GM18507 (cell line): Measurements from ENCODE around the gene POU2AF2.
"Not testable (repeated sequence)": the region's sequence is repeated elsewhere in the genome, so short reads cannot be mapped to it uniquely, and the experiment has no call there.

Source experiments
- DNase-seq: peaks from one replicate; pipeline ENCODE4 v3.0.0; 2011; ENCODE audit warnings: low read depth; ENCODE audit not compliant: insufficient read length; ENCODE audit errors: extremely low spot score
- FAIRE-seq: peaks from 2 replicates; lab custom pipeline; 2011; peaks lifted over from hg19 to GRCh38; lab: Jason Lieb, UNC

The POU2AF2 gene

GRCh38 chr11:111245425-111245824, at the start of gene POU2AF2:
Gene POU2AF2, plus strand, starts transcription at chr11:111245725. Its CDS starts 129 bp downstream, at chr11:111245854.
- no peak for FAIRE-seq
- DNase-seq = no peak

- DNase-seq (no peak), FAIRE-seq (no peak)
These were observed 45.5 kb upstream of the POU2AF2 start for GRCh38 chr11:111200010-111200534.

GRCh38 chr11:111204211-111204610, 41.3 kb upstream of the POU2AF2 start:
- DNase-seq = no peak
- no peak for FAIRE-seq

- DNase-seq (no peak), FAIRE-seq (no peak)
These were observed 39.7 kb upstream of the POU2AF2 start for GRCh38 chr11:111205632-111206385.

GRCh38 chr11:111206472-111206871, 39.1 kb upstream of the POU2AF2 start:
- FAIRE-seq = no peak
- DNase-seq = no peak

GRCh38 chr11:111207213-111207612, 38.3 kb upstream of the POU2AF2 start:
- DNase-seq = no peak
- FAIRE-seq = no peak

GRCh38 chr11:111209543-111210355, 35.8 kb upstream of the POU2AF2 start:
- FAIRE-seq = no peak
- DNase-seq = no peak

- FAIRE-seq (no peak), DNase-seq (no peak)
These were observed 32.3 kb upstream of the POU2AF2 start for GRCh38 chr11:111213256-111213655.

GRCh38 chr11:111220721-111221120, 24.8 kb upstream of the POU2AF2 start:
- no peak for DNase-seq
- no peak for FAIRE-seq

GRCh38 chr11:111221208-111221607, 24.3 kb upstream of the POU2AF2 start:
- no peak for DNase-seq
- FAIRE-seq = no peak

- not testable (repeated sequence) for DNase-seq, FAIRE-seq
These were observed 23.6 kb upstream of the POU2AF2 start for GRCh38 chr11:111221936-111222335.

- DNase-seq, FAIRE-seq: not testable (repeated sequence)
These were observed 22.6 kb upstream of the POU2AF2 start for GRCh38 chr11:111222821-111223455.

GRCh38 chr11:111225881-111226280, 19.6 kb upstream of the POU2AF2 start:
- DNase-seq = no peak

GRCh38 chr11:111229604-111230003, 15.9 kb upstream of the POU2AF2 start:
- DNase-seq (no peak), FAIRE-seq (no peak)

More at GRCh38 chr11:111225881-111226280, 19.6 kb upstream of the POU2AF2 start:
- no peak for FAIRE-seq

- no peak for FAIRE-seq
- DNase-seq = no peak
These were observed 15.4 kb upstream of the POU2AF2 start for GRCh38 chr11:111230122-111230465.

- no peak for FAIRE-seq
These were observed 13.7 kb upstream of the POU2AF2 start for GRCh38 chr11:111231836-111232235.

GRCh38 chr11:111236383-111236782, 9.1 kb upstream of the POU2AF2 start:
- FAIRE-seq (no peak), DNase-seq (no peak)

More at GRCh38 chr11:111231836-111232235, 13.7 kb upstream of the POU2AF2 start:
- no peak for DNase-seq

- FAIRE-seq (no peak), DNase-seq (no peak)
These were observed 7.6 kb upstream of the POU2AF2 start for GRCh38 chr11:111237926-111238325.

GRCh38 chr11:111246956-111247355, 1.4 kb downstream of the POU2AF2 start:
- DNase-seq = no peak
- no peak for FAIRE-seq

- no peak for FAIRE-seq
These were observed 5.4 kb downstream of the POU2AF2 start for GRCh38 chr11:111250936-111251335.

More at GRCh38 chr11:111250936-111251335, 5.4 kb downstream of the POU2AF2 start:
- DNase-seq = no peak
